ENCODE data around the gene LILRA1. TPM values are rescaled to one million over a fixed set of nuclear protein-coding genes. Genes with fewer than 3 reads are reported as not detected.
A peak's percentile ranks its signal among the peaks of the same experiment; 100 is the strongest.

LILRA1 gene
- total RNA-seq, 1 donor from 2014 or later = 1.7 TPM

- intact Hi-C loops (cut with DNase I) = no loop called here
- H3K27ac ChIP-seq = no peak overlapping the region
- no peaks in the 10 kb centered on the region for H3K27me3 ChIP-seq
- H3K4me3 ChIP-seq = no peak overlapping the region
- TF ChIP-seq POLR2AphosphoS5 (IDR thresholded peaks at IDR 0.05; ENCODE audit: insufficient read depth in 1 of 2, low read depth in 1 of 2) (no peak), POLR2A (IDR thresholded peaks at IDR 0.05) (no peak), CTCF (IDR thresholded peaks at IDR 0.05) (no peak)
- no peaks in the 10 kb centered on the region for H3K4me1 ChIP-seq
- H3K9me3 ChIP-seq = no peaks in the 10 kb centered on the region
- H3K36me3 ChIP-seq = no peaks in the 10 kb centered on the region
- peak in 1 of 2 donors; percentile 84 for DNase-seq (ENCODE audit: extremely low spot score in 2 of 2)
Observed at GRCh38 chr19:54609356-54609791, 15.9 kb downstream of the LILRA1 start.

- DNase-seq (ENCODE audit: extremely low spot score in 2 of 2) = no peak
- no peaks in the 10 kb centered on the region for H3K27me3 ChIP-seq
- H3K4me1 ChIP-seq = no peaks in the 10 kb centered on the region
- intact Hi-C loops (cut with DNase I) = no loop called here
- H3K27ac ChIP-seq = no peak overlapping the region
- H3K4me3 ChIP-seq = no peak overlapping the region
- H3K36me3 ChIP-seq = no peaks in the 10 kb centered on the region
- TF ChIP-seq POLR2AphosphoS5 (IDR thresholded peaks at IDR 0.05; ENCODE audit: insufficient read depth in 1 of 2, low read depth in 1 of 2) = no peak
- TF ChIP-seq POLR2A (IDR thresholded peaks at IDR 0.05) = no peak
- H3K9me3 ChIP-seq = no peaks in the 10 kb centered on the region
Observed at GRCh38 chr19:54612428-54612827, 19.0 kb downstream of the LILRA1 start.

GRCh38 chr19:54614726-54615125 is 21.3 kb downstream of the LILRA1 start:
- intact Hi-C loops (cut with DNase I) = no loop called here
- Histone ChIP-seq H3K4me1 (no peaks in the 10 kb centered on the region), H3K9me3 (no peaks in the 10 kb centered on the region), H3K27me3 (no peaks in the 10 kb centered on the region), H3K27ac (no peak overlapping the region), H3K4me3 (no peak overlapping the region), H3K36me3 (no peaks in the 10 kb centered on the region)
- no peak for TF ChIP-seq POLR2A (IDR thresholded peaks at IDR 0.05)
- TF ChIP-seq CTCF (IDR thresholded peaks at IDR 0.05) = no peak
- TF ChIP-seq POLR2AphosphoS5 (IDR thresholded peaks at IDR 0.05; ENCODE audit: insufficient read depth in 1 of 2, low read depth in 1 of 2) = no peak
- DNase-seq (ENCODE audit: extremely low spot score in 2 of 2) = no peak

- Histone ChIP-seq H3K27ac (no peak overlapping the region), H3K36me3 (no peaks in the 10 kb centered on the region), H3K27me3 (no peaks in the 10 kb centered on the region), H3K4me3 (no peak overlapping the region), H3K4me1 (no peaks in the 10 kb centered on the region), H3K9me3 (no peaks in the 10 kb centered on the region)
- intact Hi-C loops (cut with DNase I) = no loop called here
- TF ChIP-seq CTCF (IDR thresholded peaks at IDR 0.05) (no peak), POLR2AphosphoS5 (IDR thresholded peaks at IDR 0.05; ENCODE audit: insufficient read depth in 1 of 2, low read depth in 1 of 2) (no peak), POLR2A (IDR thresholded peaks at IDR 0.05) (no peak)
- no peak for DNase-seq (ENCODE audit: extremely low spot score in 2 of 2)
Observed at GRCh38 chr19:54616057-54616456, 22.6 kb downstream of the LILRA1 start.

GRCh38 chr19:54616821-54617560 is 23.6 kb downstream of the LILRA1 start:
- H3K27me3 ChIP-seq = no peaks in the 10 kb centered on the region
- H3K27ac ChIP-seq = no peak overlapping the region
- no peak for DNase-seq (ENCODE audit: extremely low spot score in 2 of 2)
- no peaks in the 10 kb centered on the region for H3K36me3 ChIP-seq
- H3K9me3 ChIP-seq = no peaks in the 10 kb centered on the region
- no peak for TF ChIP-seq POLR2AphosphoS5 (IDR thresholded peaks at IDR 0.05; ENCODE audit: insufficient read depth in 1 of 2, low read depth in 1 of 2)
- TF ChIP-seq POLR2A (IDR thresholded peaks at IDR 0.05) = no peak
- TF ChIP-seq CTCF (IDR thresholded peaks at IDR 0.05) = no peak
- no peaks in the 10 kb centered on the region for H3K4me1 ChIP-seq
- intact Hi-C loops (cut with DNase I) = no loop called here
- H3K4me3 ChIP-seq = no peak overlapping the region
